Left renal pelvis (tissue), 4 donors: Measurements from ENCODE around the gene GASK1A. TPM values are rescaled to one million over a fixed set of nuclear protein-coding genes. Genes with fewer than 3 reads are reported as not detected.
"Not testable (repeated sequence)": the region's sequence is repeated elsewhere in the genome, so short reads cannot be mapped to it uniquely, and the experiment has no call there.

Experiments used
- DNase-seq, 4 donors: peaks; one replicate each; pipeline ENCODE4 v3.0.0-alpha.2; 2013; ENCODE audit warnings: low read depth in 4 of 4, low spot score in 3 of 4
- polyA plus RNA-seq, 4 donors: library from polyadenylated mRNA; unstranded; fragments of 120-200 nt; gene quantifications; one replicate each; pipeline ENCODE4 v1.2.1, GENCODE V29; 2013; ENCODE audit not compliant: insufficient read length in 4 of 4

Gene GASK1A
- polyA plus RNA-seq, 4 donors, result 3.6 to 7.8 (median 4.0) TPM

DNA sequence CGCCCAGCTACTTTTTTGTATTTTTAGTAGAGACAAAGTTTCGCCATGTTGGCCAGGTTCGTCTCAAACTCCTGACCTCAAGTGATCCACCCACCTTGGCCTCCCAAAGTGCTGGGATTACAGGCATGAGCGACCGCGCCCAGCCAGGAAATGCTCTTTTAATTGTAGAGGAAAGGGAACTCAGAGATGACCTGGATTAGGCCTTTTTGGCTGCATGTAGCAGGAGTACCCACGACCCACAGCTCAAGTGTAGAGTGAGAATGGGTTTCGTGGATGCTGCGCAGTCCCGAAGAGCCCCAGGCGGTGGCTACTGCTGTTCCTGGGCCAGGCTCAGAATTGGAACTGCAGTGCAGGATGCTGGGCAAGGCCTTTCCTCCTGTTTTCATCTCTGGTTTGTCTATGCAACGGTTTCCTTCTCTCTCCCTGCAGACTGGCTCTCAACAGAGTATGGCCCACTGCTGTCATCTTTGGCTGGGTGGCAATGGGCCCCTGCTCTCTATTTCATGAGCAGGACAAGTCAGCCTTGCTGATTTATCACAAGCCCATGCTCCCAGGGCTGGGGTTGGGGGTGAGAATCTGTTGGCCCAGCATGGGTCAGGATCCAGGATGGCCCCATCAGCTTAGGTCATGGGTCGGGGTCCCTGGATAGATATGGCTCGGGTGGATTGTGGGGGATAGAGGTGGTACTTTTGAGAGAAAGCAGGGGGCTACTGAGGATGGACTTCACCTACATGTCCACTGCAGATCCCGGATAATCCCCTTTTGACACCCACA lies 51.2 kb downstream of the GASK1A start:
- DNase-seq, result no peak

GRCh38 chr3:43031485-43031884 lies 52.4 kb downstream of the GASK1A start:
- DNase-seq, result no peak

- DNase-seq, result peak in 1 of 4 donors; percentile 3
These were observed 52.9 kb downstream of the GASK1A start for GRCh38 chr3:43031889-43032545.

DNA sequence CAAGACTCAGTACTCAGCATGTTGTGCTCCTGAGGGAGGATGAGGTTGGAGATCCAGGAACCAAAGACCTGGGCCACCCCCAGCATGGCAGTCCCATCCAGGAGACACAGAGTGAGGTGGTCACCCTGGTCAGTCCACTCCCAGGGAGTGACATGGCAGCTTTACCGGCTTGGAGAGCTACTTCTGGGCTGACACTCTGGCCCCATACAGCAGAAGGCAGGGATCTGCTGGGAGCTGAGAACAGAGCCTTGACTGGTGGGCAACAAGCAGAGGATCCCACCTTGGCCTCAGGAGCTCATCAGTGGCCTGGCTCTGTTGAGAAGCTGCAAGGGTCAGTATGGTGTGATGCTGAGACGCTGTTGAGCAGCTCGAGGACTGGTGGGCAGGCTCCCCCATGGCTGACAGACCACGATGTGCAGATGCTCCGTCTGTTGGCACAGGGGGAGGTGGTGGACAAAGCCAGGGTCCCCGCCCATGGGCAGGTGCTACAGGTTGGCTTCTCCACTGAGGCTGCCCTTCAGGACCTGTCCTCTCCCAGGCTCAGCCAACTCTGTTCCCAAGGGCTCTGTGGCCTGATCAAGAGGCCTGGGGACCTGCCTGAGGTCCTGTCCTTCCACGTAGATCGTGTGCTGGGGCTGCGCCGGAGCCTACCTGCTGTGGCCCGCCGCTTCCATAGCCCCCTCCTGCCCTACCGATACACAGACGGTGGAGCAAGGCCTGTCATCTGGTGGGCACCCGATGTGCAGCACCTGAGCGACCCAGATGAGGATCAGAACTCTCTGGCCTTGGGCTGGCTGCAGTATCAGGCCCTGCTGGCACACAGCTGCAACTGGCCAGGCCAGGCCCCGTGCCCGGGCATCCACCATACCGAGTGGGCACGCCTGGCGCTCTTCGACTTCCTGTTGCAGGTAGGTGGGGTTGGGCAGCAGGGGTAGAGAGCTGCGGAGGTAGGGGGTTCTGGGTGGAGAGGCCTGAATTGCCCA lies 53.8 kb downstream of the GASK1A start:
- DNase-seq, result no peak

DNA sequence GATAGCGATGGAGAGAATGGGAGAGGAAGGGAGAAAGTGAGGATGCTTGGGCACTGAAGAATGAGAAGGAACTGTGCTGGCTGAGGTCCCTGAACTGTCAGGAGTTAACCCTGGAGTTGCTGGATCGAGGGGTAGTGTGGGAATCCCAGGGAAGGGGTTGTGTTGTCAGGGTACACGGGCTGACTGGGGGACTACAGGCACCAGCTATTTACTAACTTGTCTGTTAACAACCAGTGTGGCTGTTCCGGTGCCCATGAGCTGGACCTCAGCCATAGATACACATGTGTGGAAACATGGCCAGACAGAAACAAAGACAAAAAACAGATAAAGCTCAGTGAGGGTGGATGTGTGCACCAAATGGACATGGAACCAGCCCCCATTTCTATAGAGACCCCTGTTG lies 55.1 kb downstream of the GASK1A start:
- no peak for DNase-seq

DNA sequence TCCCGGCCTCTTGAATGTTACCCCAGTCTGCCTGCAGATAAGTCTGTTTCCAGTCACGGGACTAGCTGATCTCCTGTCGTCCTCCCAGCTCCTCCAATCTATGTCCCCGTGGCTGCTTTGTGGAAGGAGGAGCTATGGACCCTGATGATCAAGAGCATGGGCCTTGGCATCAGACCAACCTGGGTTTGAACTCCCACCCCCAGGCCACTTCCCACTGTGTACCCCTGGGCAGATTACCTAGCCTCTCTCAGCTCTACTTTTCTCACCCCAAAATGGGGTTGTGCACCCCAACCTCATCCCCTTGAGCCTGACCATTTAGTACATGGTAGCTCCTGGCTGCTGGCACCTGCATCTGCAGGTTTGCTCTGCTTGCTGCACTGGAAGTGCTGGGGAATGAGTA lies 55.8 kb downstream of the GASK1A start:
- DNase-seq, result no peak

GRCh38 chr3:43035801-43036365 lies 56.8 kb downstream of the GASK1A start:
- DNase-seq, result no peak

GRCh38 chr3:43036621-43037423 lies 57.7 kb downstream of the GASK1A start:
- DNase-seq, result no peak

- no peak for DNase-seq
These were observed 58.9 kb downstream of the GASK1A start for GRCh38 chr3:43038010-43038409.

DNA sequence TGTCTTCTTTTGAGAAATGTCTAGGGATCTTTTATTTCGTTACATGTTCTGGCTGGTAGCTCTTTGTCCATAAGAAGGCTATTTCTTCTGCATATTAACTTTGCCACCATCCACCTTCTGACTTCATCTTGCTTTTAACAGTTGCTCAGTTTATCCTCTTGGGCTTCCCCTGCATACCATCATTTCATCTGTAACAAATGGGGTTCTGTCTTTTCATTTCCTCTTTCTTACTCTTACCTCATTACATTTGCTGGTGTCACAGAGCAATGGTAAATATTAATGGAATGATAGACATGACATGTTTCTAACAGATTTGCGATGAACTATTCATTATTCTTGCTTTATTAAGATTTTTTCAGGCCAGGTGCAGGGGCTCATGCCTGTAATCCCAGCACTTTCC lies 62.4 kb downstream of the GASK1A start:
- no peak for DNase-seq

- DNase-seq, result no peak
These were observed 64.1 kb downstream of the GASK1A start for GRCh38 chr3:43043071-43043766.

DNA sequence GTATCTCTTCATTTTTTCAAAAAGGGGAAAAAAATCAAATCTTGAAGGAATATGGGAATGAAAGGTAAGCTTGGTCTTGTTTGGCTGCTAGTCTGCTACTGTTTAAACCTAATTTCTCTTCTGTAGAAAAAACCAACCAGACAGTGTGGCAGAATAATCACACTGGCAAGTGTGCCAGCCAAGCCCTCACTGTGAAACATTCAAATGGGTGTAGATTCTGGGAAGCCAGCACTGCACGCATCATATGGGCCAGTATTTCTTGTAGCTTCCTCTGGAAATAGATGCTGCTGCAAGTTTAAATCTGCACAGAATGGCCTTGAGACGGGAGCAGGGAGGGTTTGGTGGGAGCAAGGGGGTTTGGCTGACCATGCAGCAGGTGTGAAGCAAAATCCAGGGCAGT lies 64.7 kb downstream of the GASK1A start:
- DNase-seq, result no peak

DNA sequence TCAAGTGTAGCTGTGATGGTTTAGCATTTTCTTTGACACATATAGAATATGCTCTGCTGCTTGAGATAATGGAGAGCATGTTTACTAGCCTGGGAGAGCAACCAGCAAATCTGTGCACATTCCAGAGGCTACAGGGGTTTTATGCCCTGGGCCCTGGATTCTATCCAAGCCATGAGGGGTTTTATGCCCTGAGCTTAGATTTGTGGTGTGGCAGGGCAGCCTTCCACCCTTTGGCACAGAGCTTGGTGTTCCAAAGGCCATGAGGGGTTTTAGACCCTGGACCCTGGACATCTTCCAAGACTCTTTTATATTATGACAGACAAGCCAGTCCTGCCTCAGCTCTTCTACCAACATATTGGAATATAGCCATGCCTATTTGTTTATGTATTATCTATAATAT lies 66.0 kb downstream of the GASK1A start:
- not testable (repeated sequence) for DNase-seq

DNA sequence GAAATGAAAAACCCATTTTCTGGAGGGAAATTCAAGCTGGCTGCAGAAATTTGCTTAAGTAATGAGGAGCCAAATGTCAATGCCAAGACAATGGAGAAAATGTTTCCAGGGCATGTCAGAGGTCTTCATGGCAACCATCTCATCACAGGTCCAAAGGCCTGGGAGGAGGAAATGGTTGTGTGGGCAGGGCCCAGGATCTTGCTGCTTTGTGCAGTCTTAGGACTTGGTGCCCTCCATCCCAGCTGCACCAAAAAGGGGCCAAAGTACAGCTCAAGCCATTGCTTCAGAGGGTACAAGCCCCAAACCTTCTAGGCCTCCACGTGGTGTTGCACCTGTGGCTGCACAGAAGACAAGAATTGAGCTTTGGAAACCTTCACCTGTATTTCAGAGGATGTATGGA lies 67.5 kb downstream of the GASK1A start:
- DNase-seq, result no peak

GRCh38 chr3:43048470-43048869 lies 69.4 kb downstream of the GASK1A start:
- DNase-seq, result no peak

GRCh38 chr3:43053291-43053690 lies 74.2 kb downstream of the GASK1A start:
- no peak for DNase-seq

- DNase-seq, result no peak
These were observed 75.6 kb downstream of the GASK1A start for GRCh38 chr3:43054754-43055153.

DNA sequence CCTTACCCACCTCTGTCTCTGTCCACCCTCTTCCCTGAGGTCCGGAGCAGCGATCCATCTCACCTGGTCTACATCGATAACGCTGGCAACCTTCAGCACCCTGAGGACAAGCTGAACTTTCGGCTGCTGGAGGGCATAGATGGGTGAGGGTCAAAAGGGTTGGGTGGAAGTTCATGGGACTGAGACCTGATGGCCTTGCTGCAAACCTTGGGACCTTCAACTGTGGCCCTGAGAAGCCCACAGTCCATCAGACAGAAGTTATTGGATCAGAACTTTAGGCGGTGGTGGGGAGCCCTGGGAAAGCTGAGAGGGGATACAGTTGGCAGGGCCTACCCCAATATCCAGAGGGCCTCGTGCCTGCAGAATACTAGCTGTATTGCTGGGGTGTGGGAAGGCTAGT lies 76.3 kb downstream of the GASK1A start:
- DNase-seq, result no peak
